Measurements from ENCODE around the gene DCC. TPM values are rescaled to one million over a fixed set of nuclear protein-coding genes. Genes with fewer than 3 reads are reported as not detected.
A peak's percentile ranks its signal among the peaks of the same experiment; 100 is the strongest.
"Not testable (repeated sequence)": the region's sequence is repeated elsewhere in the genome, so short reads cannot be mapped to it uniquely, and the experiment has no call there.

Gene DCC
- total RNA-seq, 6 donors from 2014 or later, result 0.33 to 3.5 (median 1.0) TPM

GRCh38 chr18:53509886-53510285 is 1169.9 kb downstream of the DCC start:
- H3K36me3 ChIP-seq, result no peaks in the 10 kb centered on the region
- ATAC-seq (ENCODE audit: low FRiP score in 2 of 2), result no peak
- H3K27ac ChIP-seq, result no peak overlapping the region
- 75 to 83% methylated on average over 2 of the region's 2 CpGs for WGBS, 2 donors
- TF ChIP-seq EP300 (IDR thresholded peaks at IDR 0.05) (no peak), POLR2A (IDR thresholded peaks at IDR 0.05) (no peak), POLR2AphosphoS5 (IDR thresholded peaks at IDR 0.05) (no peak)
- TF ChIP-seq, protein P1, sequence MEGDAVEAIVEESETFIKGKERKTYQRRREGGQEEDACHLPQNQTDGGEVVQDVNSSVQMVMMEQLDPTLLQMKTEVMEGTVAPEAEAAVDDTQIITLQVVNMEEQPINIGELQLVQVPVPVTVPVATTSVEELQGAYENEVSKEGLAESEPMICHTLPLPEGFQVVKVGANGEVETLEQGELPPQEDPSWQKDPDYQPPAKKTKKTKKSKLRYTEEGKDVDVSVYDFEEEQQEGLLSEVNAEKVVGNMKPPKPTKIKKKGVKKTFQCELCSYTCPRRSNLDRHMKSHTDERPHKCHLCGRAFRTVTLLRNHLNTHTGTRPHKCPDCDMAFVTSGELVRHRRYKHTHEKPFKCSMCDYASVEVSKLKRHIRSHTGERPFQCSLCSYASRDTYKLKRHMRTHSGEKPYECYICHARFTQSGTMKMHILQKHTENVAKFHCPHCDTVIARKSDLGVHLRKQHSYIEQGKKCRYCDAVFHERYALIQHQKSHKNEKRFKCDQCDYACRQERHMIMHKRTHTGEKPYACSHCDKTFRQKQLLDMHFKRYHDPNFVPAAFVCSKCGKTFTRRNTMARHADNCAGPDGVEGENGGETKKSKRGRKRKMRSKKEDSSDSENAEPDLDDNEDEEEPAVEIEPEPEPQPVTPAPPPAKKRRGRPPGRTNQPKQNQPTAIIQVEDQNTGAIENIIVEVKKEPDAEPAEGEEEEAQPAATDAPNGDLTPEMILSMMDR (IDR thresholded peaks at IDR 0.05), result no peak
- no peaks in the 10 kb centered on the region for H3K9me3 ChIP-seq
- H3K27me3 ChIP-seq, result no peaks in the 10 kb centered on the region
- no peak overlapping the region for H3K4me3 ChIP-seq
- no peaks in the 10 kb centered on the region for H3K4me1 ChIP-seq
- DNase-seq, result no peak

DNA sequence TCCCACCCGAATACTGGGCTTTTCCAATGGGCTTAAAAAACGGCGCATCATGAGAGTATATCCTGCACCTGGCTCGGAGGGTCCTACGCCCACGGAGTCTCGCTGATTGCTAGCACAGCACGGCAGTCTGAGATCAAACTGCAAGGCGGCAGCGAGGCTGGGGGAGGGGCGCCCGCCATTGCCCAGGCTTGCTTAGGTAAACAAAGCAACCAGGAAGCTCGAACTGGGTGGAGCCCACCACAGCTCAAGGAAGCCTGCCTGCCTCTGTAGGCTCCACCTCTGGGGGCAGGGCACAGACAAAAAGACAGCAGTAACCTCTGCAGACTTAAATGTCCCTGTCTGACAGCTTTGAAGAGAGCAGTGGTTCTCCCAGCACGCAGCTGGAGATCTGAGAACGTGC is 1171.7 kb downstream of the DCC start:
- H3K4me1 ChIP-seq; H3K27me3 ChIP-seq; H3K27ac ChIP-seq; H3K9me3 ChIP-seq; H3K4me3 ChIP-seq; H3K36me3 ChIP-seq; ATAC-seq (ENCODE audit: low FRiP score in 2 of 2): not testable (repeated sequence)
- DNase-seq, result peak in 1 of 2 donors; percentile 20
- 77 to 88% methylated on average over 13 to 14 of the region's 15 CpGs for WGBS, 2 donors

DNA sequence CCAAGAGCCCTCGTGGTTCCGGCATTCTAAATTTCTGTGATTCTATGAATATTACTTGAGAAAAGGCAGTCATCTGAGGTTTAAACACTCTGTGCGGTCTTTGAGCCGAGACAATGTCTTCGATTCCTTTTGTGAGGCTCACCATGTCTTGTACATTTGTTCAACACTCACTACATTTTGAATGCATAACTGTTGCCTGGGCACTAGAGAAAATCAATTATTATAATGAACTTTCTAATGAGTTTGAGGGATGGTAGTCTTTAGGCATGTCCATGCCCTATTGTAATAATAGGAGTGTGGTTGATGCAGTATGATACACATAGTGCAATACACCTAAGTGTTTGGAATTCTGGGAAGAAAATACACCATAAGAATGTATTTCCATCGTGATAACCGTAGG is 1181.1 kb downstream of the DCC start:
- H3K36me3 ChIP-seq, result no peaks in the 10 kb centered on the region
- 78 to 83% methylated on average over 7 of the region's 7 CpGs for WGBS, 2 donors
- no peaks in the 10 kb centered on the region for H3K9me3 ChIP-seq
- H3K4me3 ChIP-seq, result no peak overlapping the region
- TF ChIP-seq, protein P1 (IDR thresholded peaks at IDR 0.05), result no peak
- no peak for TF ChIP-seq POLR2A (IDR thresholded peaks at IDR 0.05)
- TF ChIP-seq EP300 (IDR thresholded peaks at IDR 0.05), result no peak
- no peak for TF ChIP-seq POLR2AphosphoS5 (IDR thresholded peaks at IDR 0.05)
- no peaks in the 10 kb centered on the region for H3K27me3 ChIP-seq
- no peak for DNase-seq
- no peaks in the 10 kb centered on the region for H3K4me1 ChIP-seq
- no peak overlapping the region for H3K27ac ChIP-seq
- no peak for ATAC-seq (ENCODE audit: low FRiP score in 2 of 2)

DNA sequence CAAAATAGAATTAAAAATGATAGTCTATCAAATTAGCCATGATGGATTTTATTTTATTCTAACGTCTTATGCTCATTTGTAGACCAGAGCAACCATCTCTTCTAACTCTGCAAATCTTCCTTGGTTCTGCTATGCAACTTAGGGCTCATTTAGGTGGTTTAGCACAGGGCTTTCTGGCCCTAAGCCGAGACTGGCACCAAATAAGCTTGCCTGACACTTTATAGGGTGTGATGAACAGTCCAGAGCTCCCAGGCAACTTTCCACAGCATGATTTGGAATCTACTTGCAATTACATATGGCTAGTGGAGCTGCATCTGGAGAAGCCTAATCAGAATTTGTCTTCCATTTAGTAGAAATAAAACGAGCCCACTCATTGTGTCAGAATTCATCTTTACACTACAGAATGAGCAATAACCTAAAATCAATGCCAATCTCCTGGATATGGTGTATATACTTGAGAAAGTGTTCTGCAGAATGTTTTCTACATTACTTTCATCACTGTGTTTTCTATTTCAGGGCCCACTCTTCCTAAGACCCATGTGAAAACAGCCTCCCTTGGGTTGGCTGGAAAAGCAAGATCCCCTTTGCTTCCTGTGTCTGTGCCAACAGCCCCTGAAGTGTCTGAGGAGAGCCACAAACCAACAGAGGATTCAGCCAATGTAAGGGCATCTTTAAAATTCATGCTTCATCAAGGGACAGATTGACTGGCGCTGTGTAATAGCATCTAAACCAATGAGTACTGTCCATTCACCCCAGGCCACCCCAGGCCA is 1186.3 kb downstream of the DCC start:
- no peak overlapping the region for H3K4me3 ChIP-seq
- TF ChIP-seq EP300 (IDR thresholded peaks at IDR 0.05) (no peak), POLR2A (IDR thresholded peaks at IDR 0.05) (no peak), POLR2AphosphoS5 (IDR thresholded peaks at IDR 0.05) (no peak)
- TF ChIP-seq, protein P1 (IDR thresholded peaks at IDR 0.05), result no peak
- DNase-seq (no peak), ATAC-seq (ENCODE audit: low FRiP score in 2 of 2) (no peak)
- no peaks in the 10 kb centered on the region for H3K27me3 ChIP-seq
- no peaks in the 10 kb centered on the region for H3K36me3 ChIP-seq
- 64% methylated on average over 4 of the region's 4 CpGs for WGBS, 2 donors
- no peaks in the 10 kb centered on the region for H3K9me3 ChIP-seq
- H3K27ac ChIP-seq, result no peak overlapping the region
- H3K4me1 ChIP-seq, result no peaks in the 10 kb centered on the region

DNA sequence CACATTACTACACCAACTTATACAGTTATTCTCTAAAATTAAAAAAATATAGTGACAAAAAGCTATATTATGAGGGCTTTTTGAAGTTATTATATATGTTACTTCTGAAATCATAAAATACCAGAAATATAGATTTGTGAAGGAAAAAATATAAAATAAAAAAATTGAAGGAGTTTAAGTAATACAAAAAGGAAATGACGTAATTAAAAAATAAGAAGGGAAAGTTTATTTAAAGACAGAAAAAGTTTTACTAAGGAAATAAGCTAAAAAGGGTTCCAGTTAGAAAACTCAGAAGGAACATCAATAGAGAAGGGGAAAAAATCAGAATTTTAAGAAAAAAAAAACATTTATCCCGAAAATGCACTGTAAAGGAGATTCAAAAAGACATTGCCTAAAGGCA is 1187.4 kb downstream of the DCC start:
- ATAC-seq (ENCODE audit: low FRiP score in 2 of 2) (no peak), DNase-seq (no peak)
- no peak for TF ChIP-seq POLR2A (IDR thresholded peaks at IDR 0.05)
- TF ChIP-seq, protein P1 (IDR thresholded peaks at IDR 0.05), result no peak
- TF ChIP-seq POLR2AphosphoS5 (IDR thresholded peaks at IDR 0.05), result no peak
- TF ChIP-seq EP300 (IDR thresholded peaks at IDR 0.05), result no peak
- Histone ChIP-seq H3K36me3 (no peaks in the 10 kb centered on the region), H3K4me1 (no peaks in the 10 kb centered on the region), H3K4me3 (no peak overlapping the region), H3K9me3 (no peaks in the 10 kb centered on the region), H3K27ac (no peak overlapping the region), H3K27me3 (no peaks in the 10 kb centered on the region)
- 86 to 90% methylated on average over 2 of the region's 2 CpGs for WGBS, 2 donors

Measured in upper lobe of left lung (tissue), 6 donors.